Measurements from ENCODE around the gene PAMR1.

The PAMR1 gene, protein sequence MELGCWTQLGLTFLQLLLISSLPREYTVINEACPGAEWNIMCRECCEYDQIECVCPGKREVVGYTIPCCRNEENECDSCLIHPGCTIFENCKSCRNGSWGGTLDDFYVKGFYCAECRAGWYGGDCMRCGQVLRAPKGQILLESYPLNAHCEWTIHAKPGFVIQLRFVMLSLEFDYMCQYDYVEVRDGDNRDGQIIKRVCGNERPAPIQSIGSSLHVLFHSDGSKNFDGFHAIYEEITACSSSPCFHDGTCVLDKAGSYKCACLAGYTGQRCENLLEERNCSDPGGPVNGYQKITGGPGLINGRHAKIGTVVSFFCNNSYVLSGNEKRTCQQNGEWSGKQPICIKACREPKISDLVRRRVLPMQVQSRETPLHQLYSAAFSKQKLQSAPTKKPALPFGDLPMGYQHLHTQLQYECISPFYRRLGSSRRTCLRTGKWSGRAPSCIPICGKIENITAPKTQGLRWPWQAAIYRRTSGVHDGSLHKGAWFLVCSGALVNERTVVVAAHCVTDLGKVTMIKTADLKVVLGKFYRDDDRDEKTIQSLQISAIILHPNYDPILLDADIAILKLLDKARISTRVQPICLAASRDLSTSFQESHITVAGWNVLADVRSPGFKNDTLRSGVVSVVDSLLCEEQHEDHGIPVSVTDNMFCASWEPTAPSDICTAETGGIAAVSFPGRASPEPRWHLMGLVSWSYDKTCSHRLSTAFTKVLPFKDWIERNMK

DNA sequence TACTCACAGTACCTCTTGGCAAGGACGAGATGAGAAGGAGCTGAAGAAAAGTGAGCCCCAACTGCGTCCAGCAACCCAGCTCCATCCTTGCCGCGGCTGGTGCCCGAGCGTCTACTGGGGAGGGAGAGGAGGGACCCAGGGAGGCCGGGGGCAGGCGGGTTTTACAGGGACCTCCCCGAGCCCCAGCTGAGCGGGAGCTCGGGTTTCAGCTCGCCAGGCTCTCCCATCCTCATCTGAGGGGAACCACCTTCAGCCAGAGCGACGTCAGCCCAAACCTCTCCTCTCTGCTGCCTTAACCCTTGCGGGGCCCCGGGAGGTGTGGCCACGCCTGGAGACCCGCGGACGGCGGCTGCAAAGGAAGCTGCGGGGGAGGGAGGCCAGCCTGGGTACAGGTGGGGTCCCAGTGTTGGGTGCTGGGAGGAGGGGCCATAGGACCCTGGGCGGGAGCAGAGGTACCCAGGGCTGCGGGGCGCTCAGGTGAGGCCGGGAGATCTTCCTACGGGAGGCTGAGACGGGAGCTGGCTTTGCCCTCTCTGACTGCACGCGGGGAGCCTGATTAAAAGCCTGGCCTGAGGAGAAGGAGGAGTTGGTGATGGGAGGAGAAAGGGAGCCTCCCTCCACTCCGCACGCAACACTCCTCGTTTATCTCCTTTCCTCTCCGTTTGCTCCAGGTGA lies at the start of gene PAMR1:
Gene PAMR1 (minus strand): TSS at position 116 of the 675 bp plus-strand sequence. CDS start 31 bp downstream, at position 85.
- no peaks in the 10 kb centered on the region for H3K36me3 ChIP-seq (ENCODE audit: insufficient read depth, low read length)
- H2AFZ ChIP-seq (ENCODE audit: low read length, unreplicated experiment), result peak within 1 kb of the TSS; percentile 19
- peaks cover 25% of the 10 kb centered on the region for H3K4me1 ChIP-seq (ENCODE audit: control insufficient read depth, insufficient read depth, low read length, unreplicated experiment)
- H3K79me2 ChIP-seq (ENCODE audit: control insufficient read depth, insufficient read depth, low read length, unreplicated experiment), result no peaks in the 10 kb centered on the region
- peak within 1 kb of the TSS; percentile 78 for H3K4me3 ChIP-seq (ENCODE audit: low read depth, low read length)
- H3K27ac ChIP-seq (ENCODE audit: low read depth, low read length), result no peak within 1 kb of the TSS
- no peaks in the 10 kb centered on the region for H3K27me3 ChIP-seq (ENCODE audit: insufficient read depth, low read length)

DNA sequence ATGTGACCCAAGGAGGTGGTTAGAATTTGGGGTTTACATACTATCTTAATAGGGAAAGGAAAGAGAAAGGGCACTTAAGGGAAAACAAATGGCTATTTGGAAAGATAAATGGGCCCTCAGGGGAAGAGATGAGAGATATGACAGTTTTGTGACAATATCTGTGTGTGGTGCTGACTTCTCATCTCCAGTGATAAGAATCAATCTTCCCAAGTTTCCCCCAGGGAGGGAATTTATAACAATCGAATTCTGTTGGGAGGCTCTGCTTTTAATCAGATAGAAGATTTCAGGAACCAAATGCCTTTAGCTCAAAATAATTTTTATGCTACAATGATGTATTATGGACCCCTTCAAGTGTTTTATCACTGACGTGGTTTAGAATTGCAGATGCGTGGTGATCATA lies 46.3 kb upstream of the PAMR1 start:
- H3K36me3 ChIP-seq (ENCODE audit: insufficient read depth, low read length), result no peaks in the 10 kb centered on the region
- H3K4me1 ChIP-seq (ENCODE audit: control insufficient read depth, insufficient read depth, low read length, unreplicated experiment), result peaks cover 7% of the 10 kb centered on the region
- no peaks in the 10 kb centered on the region for H3K79me2 ChIP-seq (ENCODE audit: control insufficient read depth, insufficient read depth, low read length, unreplicated experiment)
- no peak overlapping the region for H2AFZ ChIP-seq (ENCODE audit: low read length, unreplicated experiment)
- H3K4me3 ChIP-seq (ENCODE audit: low read depth, low read length), result no peak overlapping the region
- H3K27me3 ChIP-seq (ENCODE audit: insufficient read depth, low read length), result no peaks in the 10 kb centered on the region
- H3K27ac ChIP-seq (ENCODE audit: low read depth, low read length), result no peak overlapping the region

DNA sequence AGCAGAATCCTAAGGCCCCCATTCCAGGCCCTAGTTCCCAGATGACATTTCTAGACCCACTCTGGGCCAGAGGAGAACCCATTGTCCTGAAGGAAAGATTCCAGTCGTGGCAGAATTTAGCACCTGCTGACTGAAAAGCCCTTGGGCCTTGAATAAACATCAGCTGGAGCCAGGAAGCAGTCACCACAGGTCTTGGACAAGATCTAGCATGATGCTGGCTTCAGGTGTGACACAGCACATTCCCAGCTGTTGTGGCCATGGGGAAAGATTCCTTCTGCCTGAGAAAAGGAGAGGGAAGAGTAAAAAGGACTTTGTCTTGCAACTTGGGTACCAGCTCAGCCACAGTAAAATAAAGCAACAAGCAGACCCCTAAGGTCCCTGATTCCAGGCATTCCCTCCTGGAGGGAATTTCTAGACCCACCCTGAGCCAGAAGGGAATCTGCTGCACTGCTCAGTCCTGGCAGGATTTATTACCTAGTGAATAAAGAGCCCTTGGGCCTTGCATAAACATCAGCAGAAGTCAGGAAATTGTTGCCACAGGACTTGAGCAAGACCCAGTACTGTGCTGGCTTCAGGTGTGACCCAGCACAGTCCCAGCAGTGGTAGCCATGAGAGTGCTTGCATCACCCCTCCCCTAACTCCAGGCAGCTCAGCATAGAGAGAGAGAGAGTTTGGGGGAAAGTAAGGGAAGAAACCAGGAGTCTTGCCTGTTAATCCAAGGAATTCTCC lies 42.5 kb upstream of the PAMR1 start:
- Histone ChIP-seq H3K27ac (ENCODE audit: low read depth, low read length) (no peak overlapping the region), H3K36me3 (ENCODE audit: insufficient read depth, low read length) (no peaks in the 10 kb centered on the region), H3K4me1 (ENCODE audit: control insufficient read depth, insufficient read depth, low read length, unreplicated experiment) (peaks cover 24% of the 10 kb centered on the region), H3K27me3 (ENCODE audit: insufficient read depth, low read length) (no peaks in the 10 kb centered on the region), H2AFZ (ENCODE audit: low read length, unreplicated experiment) (no peak overlapping the region), H3K4me3 (ENCODE audit: low read depth, low read length) (no peak overlapping the region), H3K79me2 (ENCODE audit: control insufficient read depth, insufficient read depth, low read length, unreplicated experiment) (no peaks in the 10 kb centered on the region)

DNA sequence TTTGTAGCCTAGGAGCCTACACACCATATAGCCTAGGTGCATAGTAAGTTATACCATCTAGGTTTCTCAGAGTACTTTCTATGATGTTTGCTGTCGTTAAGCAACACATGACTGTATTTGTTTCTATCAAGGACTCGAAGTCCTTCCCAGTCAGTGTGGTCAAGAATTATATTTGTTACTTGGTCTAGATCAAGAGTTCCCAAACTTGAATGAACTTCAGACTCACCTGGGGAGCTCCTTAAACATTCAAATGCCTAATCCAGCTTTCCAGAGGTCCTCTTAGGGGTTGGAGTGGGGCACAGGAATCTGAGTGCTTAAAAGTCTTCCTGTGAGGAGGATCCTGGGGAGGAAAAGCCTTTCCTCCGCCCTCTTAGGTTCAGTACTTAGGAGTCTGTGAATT lies 41.5 kb upstream of the PAMR1 start:
- no peak overlapping the region for H2AFZ ChIP-seq (ENCODE audit: low read length, unreplicated experiment)
- H3K36me3 ChIP-seq (ENCODE audit: insufficient read depth, low read length), result no peaks in the 10 kb centered on the region
- no peak overlapping the region for H3K27ac ChIP-seq (ENCODE audit: low read depth, low read length)
- H3K4me3 ChIP-seq (ENCODE audit: low read depth, low read length), result no peak overlapping the region
- H3K4me1 ChIP-seq (ENCODE audit: control insufficient read depth, insufficient read depth, low read length, unreplicated experiment), result peaks cover 30% of the 10 kb centered on the region
- H3K79me2 ChIP-seq (ENCODE audit: control insufficient read depth, insufficient read depth, low read length, unreplicated experiment), result no peaks in the 10 kb centered on the region
- H3K27me3 ChIP-seq (ENCODE audit: insufficient read depth, low read length), result no peaks in the 10 kb centered on the region

DNA sequence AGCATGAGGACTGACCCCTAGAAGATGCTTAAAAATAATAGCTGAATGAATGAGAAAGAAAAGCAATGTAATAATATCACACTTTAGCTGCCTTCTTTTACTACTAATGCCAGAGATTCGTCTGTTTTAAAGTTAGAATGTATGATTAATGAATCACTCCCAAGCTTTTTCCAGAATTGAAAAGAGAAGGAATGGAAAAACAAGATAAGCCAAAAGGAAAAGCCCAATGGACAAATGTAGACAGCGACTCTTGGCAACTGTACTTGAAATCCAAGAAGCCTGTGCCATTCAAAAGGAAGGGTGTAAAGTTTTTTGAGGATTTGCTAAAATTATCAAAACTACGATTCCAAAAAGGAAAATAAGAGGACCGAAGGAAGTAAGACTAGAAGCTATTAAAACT lies 40.8 kb upstream of the PAMR1 start:
- H3K79me2 ChIP-seq (ENCODE audit: control insufficient read depth, insufficient read depth, low read length, unreplicated experiment), result no peaks in the 10 kb centered on the region
- no peak overlapping the region for H3K27ac ChIP-seq (ENCODE audit: low read depth, low read length)
- H3K4me3 ChIP-seq (ENCODE audit: low read depth, low read length), result no peak overlapping the region
- peak overlapping the region; percentile 49 for H2AFZ ChIP-seq (ENCODE audit: low read length, unreplicated experiment)
- H3K27me3 ChIP-seq (ENCODE audit: insufficient read depth, low read length), result no peaks in the 10 kb centered on the region
- H3K4me1 ChIP-seq (ENCODE audit: control insufficient read depth, insufficient read depth, low read length, unreplicated experiment), result peaks cover 30% of the 10 kb centered on the region
- H3K36me3 ChIP-seq (ENCODE audit: insufficient read depth, low read length), result no peaks in the 10 kb centered on the region

DNA sequence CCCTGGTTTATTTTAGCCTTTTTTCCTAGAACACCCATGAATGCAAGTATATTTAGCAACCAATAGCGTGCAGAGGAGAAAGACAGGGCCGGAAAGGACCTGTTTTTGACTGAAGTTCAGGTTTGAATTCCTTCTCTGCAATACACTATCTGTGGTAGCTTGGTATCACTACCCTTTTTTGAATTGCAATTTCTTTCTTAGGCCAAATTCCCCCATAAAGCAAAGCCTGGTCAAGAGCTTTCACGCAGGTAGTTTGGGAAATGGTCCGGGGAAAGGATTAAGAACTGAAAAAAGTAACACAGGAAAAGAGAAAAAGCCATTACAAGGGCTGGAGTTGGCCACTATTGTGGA lies 38.8 kb upstream of the PAMR1 start:
- Histone ChIP-seq H2AFZ (ENCODE audit: low read length, unreplicated experiment) (peak overlapping the region; percentile 80), H3K27ac (ENCODE audit: low read depth, low read length) (peak overlapping the region; percentile 60), H3K4me3 (ENCODE audit: low read depth, low read length) (no peak overlapping the region), H3K4me1 (ENCODE audit: control insufficient read depth, insufficient read depth, low read length, unreplicated experiment) (peaks cover 30% of the 10 kb centered on the region), H3K36me3 (ENCODE audit: insufficient read depth, low read length) (no peaks in the 10 kb centered on the region), H3K27me3 (ENCODE audit: insufficient read depth, low read length) (no peaks in the 10 kb centered on the region), H3K79me2 (ENCODE audit: control insufficient read depth, insufficient read depth, low read length, unreplicated experiment) (no peaks in the 10 kb centered on the region)

DNA sequence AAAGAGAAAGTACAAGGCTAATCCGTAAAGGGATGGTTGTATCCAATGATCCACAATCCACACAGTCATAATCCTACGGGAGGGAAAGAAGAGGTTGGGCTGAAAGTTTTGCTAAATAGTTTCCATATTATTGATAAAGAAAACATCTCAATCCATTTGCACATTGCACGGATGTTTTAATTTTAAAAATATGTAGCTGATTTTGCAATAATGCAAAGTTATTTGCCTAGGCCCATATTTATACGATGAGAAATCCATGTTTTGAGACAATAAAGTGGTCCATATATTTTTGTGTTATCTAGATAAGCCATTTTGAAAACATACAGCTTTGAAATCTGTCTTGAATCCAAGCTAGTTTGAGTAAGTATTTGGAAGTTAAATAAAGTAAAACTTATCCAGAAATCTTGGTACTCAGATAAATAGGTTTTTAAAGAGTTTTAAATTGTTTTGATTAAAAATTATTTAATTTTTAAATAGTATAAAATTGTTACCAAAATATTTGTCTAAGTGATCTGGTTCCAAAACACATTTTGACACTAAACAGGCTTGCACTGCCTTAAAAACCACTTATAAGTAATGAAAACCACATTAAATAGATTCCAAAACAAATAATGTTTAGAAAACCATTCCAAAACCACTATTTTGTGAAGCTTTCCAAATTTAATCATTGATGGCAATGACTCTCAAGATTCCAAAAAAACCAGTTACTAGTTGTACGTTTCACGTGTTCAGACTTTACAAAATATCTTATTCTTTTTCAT lies 38.2 kb upstream of the PAMR1 start:
- Histone ChIP-seq H3K27ac (ENCODE audit: low read depth, low read length) (peak overlapping the region; percentile 60), H3K4me1 (ENCODE audit: control insufficient read depth, insufficient read depth, low read length, unreplicated experiment) (peaks cover 30% of the 10 kb centered on the region), H3K27me3 (ENCODE audit: insufficient read depth, low read length) (no peaks in the 10 kb centered on the region), H3K4me3 (ENCODE audit: low read depth, low read length) (peak overlapping the region; percentile 47), H3K79me2 (ENCODE audit: control insufficient read depth, insufficient read depth, low read length, unreplicated experiment) (no peaks in the 10 kb centered on the region), H2AFZ (ENCODE audit: low read length, unreplicated experiment) (peak overlapping the region; percentile 81), H3K36me3 (ENCODE audit: insufficient read depth, low read length) (no peaks in the 10 kb centered on the region)

DNA sequence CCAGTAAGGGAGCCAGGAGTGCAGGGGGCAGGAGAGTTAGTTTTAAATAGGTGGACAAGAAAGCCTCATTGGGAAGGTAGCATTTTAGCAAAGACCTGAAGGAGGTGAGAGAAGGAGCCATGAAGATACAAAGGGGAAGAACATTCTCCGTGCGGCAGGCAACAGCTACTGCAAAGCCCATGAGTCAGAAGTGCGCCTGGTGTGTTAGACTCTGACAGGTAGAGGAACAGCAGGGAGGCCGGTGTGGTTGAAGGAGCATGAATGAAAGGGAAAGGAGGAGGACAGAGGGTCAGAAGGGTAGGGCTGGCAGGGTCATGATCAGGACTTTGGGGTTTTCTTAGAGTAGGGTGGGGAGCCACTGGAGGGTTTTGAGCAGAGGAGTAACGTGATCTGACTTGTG lies 34.5 kb upstream of the PAMR1 start:
- H3K27ac ChIP-seq (ENCODE audit: low read depth, low read length), result no peak overlapping the region
- H3K4me3 ChIP-seq (ENCODE audit: low read depth, low read length), result no peak overlapping the region
- no peaks in the 10 kb centered on the region for H3K36me3 ChIP-seq (ENCODE audit: insufficient read depth, low read length)
- no peaks in the 10 kb centered on the region for H3K27me3 ChIP-seq (ENCODE audit: insufficient read depth, low read length)
- no peak overlapping the region for H2AFZ ChIP-seq (ENCODE audit: low read length, unreplicated experiment)
- peaks cover 29% of the 10 kb centered on the region for H3K4me1 ChIP-seq (ENCODE audit: control insufficient read depth, insufficient read depth, low read length, unreplicated experiment)
- H3K79me2 ChIP-seq (ENCODE audit: control insufficient read depth, insufficient read depth, low read length, unreplicated experiment), result no peaks in the 10 kb centered on the region

DNA sequence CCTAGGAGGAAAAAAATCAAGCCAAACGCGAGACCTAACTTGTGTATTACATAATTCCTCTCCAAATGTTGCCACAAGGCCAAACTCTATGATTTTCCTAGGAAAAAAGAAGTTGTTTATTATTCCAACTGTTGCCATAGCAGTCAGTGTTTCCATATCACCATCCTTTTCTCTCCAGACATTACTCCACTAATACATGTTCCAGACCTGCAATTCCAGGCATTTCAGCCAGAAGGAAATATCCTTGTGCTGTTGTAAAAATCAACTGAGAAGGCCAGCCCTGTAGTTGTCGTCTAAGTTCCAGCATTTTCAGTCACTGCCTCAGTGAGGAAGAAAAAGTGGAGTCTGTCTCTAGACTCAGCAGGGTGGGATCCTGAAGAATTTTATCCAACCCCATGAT lies 33.1 kb upstream of the PAMR1 start:
- Histone ChIP-seq H3K4me3 (ENCODE audit: low read depth, low read length) (no peak overlapping the region), H3K27ac (ENCODE audit: low read depth, low read length) (no peak overlapping the region), H2AFZ (ENCODE audit: low read length, unreplicated experiment) (no peak overlapping the region), H3K36me3 (ENCODE audit: insufficient read depth, low read length) (no peaks in the 10 kb centered on the region), H3K4me1 (ENCODE audit: control insufficient read depth, insufficient read depth, low read length, unreplicated experiment) (peaks cover 36% of the 10 kb centered on the region), H3K79me2 (ENCODE audit: control insufficient read depth, insufficient read depth, low read length, unreplicated experiment) (no peaks in the 10 kb centered on the region), H3K27me3 (ENCODE audit: insufficient read depth, low read length) (no peaks in the 10 kb centered on the region)

DNA sequence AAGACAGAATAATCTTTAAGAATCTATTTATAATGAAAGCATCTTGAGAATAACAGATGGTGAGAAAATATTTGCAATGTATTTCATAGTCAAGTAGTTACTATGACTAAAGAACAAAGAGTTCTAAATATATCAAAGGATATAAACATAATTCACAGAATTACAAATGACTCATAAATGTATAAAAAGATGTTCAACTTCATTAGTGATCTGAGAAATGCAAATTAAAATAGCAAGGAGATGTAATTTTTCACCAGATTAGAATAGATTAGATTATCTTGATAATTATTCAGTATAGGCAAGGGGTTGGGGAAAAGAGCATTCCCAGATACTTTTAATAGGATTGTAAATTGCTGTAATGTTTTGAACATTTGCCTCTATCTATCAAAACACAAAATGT lies 30.1 kb upstream of the PAMR1 start:
- Histone ChIP-seq H3K27ac (ENCODE audit: low read depth, low read length) (peak overlapping the region; percentile 75), H2AFZ (ENCODE audit: low read length, unreplicated experiment) (no peak overlapping the region), H3K27me3 (ENCODE audit: insufficient read depth, low read length) (no peaks in the 10 kb centered on the region), H3K36me3 (ENCODE audit: insufficient read depth, low read length) (no peaks in the 10 kb centered on the region), H3K79me2 (ENCODE audit: control insufficient read depth, insufficient read depth, low read length, unreplicated experiment) (no peaks in the 10 kb centered on the region), H3K4me1 (ENCODE audit: control insufficient read depth, insufficient read depth, low read length, unreplicated experiment) (peaks cover 29% of the 10 kb centered on the region), H3K4me3 (ENCODE audit: low read depth, low read length) (no peak overlapping the region; the same call in 1 of the 2 replicates)
